HEK293 (cell line): ENCODE results near the gene YJU2.
A peak's percentile ranks its signal among the peaks of the same experiment; 100 is the strongest.

Experiments used
- BCL11A ChIP-seq: fragments of 450-650 bp; formaldehyde crosslinking; IDR thresholded peaks from 2 replicates; pipeline ENCODE4 v1.5.1; 2016; ENCODE audit warnings: low read depth, missing biosample characterization, missing genetic modification characterization
- EGR2 ChIP-seq: fragments of 450-650 bp; formaldehyde crosslinking; IDR thresholded peaks from 2 replicates; pipeline ENCODE4 v1.5.1; 2016; ENCODE audit warnings: low read depth, missing biosample characterization, missing genetic modification characterization
- GLI4 ChIP-seq: fragments of 450-650 bp; formaldehyde crosslinking; IDR thresholded peaks from 2 replicates; pipeline ENCODE4 v1.5.1; 2016; ENCODE audit warnings: missing biosample characterization, missing genetic modification characterization
- KLF1 ChIP-seq: fragments of 450-650 bp; formaldehyde crosslinking; IDR thresholded peaks from 2 replicates; pipeline ENCODE4 v1.5.1; 2016; ENCODE audit warnings: missing biosample characterization, missing genetic modification characterization
- KLF10 ChIP-seq: fragments of 450-650 bp; IDR thresholded peaks from 2 replicates; pipeline ENCODE4 v1.5.1; 2018; ENCODE audit warnings: missing biosample characterization, mild to moderate bottlenecking, missing genetic modification characterization
- KLF16 ChIP-seq: fragments of 450-650 bp; formaldehyde crosslinking; IDR thresholded peaks from 2 replicates; pipeline ENCODE4 v1.5.1; 2017; ENCODE audit warnings: missing biosample characterization, missing genetic modification characterization
- KLF7 ChIP-seq: fragments of 450-650 bp; formaldehyde crosslinking; IDR thresholded peaks from 2 replicates; pipeline ENCODE4 v1.5.1; 2016; ENCODE audit warnings: missing biosample characterization, missing genetic modification characterization, borderline replicate concordance
- MYNN ChIP-seq: fragments of 450-650 bp; formaldehyde crosslinking; IDR thresholded peaks from 2 replicates; pipeline ENCODE4 v1.5.1; 2016; ENCODE audit warnings: missing biosample characterization, missing genetic modification characterization, borderline replicate concordance
- PRDM1 ChIP-seq: fragments of 450-650 bp; formaldehyde crosslinking; IDR thresholded peaks from 2 replicates; pipeline ENCODE4; 2016; ENCODE audit warnings: missing biosample characterization, missing genetic modification characterization
- PRDM2 ChIP-seq: fragments of 450-650 bp; formaldehyde crosslinking; IDR thresholded peaks from 2 replicates; pipeline ENCODE4 v1.5.1; 2016; ENCODE audit warnings: missing biosample characterization, missing genetic modification characterization, borderline replicate concordance
- SP2 ChIP-seq: fragments of 450-650 bp; formaldehyde crosslinking; IDR thresholded peaks from 2 replicates; pipeline ENCODE4 v1.5.1; 2016; ENCODE audit warnings: missing biosample characterization, missing genetic modification characterization
- TCF7L2 ChIP-seq: IDR thresholded peaks from 2 replicates; pipeline ENCODE4 v1.6.1; 2011; ENCODE audit warnings: low read depth, mild to moderate bottlenecking, inconsistent platforms, low read length, moderate library complexity, borderline replicate concordance
- WT1 ChIP-seq: fragments of 450-650 bp; formaldehyde crosslinking; IDR thresholded peaks from 2 replicates; pipeline ENCODE4 v1.5.1; 2016; ENCODE audit warnings: missing biosample characterization, missing genetic modification characterization
- YY2 ChIP-seq: fragments of 450-650 bp; formaldehyde crosslinking; IDR thresholded peaks from 2 replicates; pipeline ENCODE4 v1.5.1; 2016; ENCODE audit warnings: missing biosample characterization, missing genetic modification characterization
- ZBTB44 ChIP-seq: fragments of 450-650 bp; IDR thresholded peaks from 2 replicates; pipeline ENCODE4 v1.5.1; 2018; ENCODE audit warnings: missing biosample characterization, mild to moderate bottlenecking, missing genetic modification characterization
- ZBTB48 ChIP-seq: fragments of 450-650 bp; formaldehyde crosslinking; IDR thresholded peaks from 2 replicates; pipeline ENCODE4 v1.5.1; 2016; ENCODE audit warnings: missing biosample characterization, missing genetic modification characterization
- ZBTB8A ChIP-seq: fragments of 450-650 bp; formaldehyde crosslinking; IDR thresholded peaks from 2 replicates; pipeline ENCODE4 v1.5.1; 2016; ENCODE audit warnings: missing biosample characterization, missing genetic modification characterization
- ZEB2 ChIP-seq: fragments of 450-650 bp; formaldehyde crosslinking; IDR thresholded peaks from 2 replicates; pipeline ENCODE4 v1.5.1; 2016; ENCODE audit warnings: missing biosample characterization, missing genetic modification characterization
- ZNF112 ChIP-seq: fragments of 450-650 bp; formaldehyde crosslinking; IDR thresholded peaks from 2 replicates; pipeline ENCODE4 v1.5.0; 2017; ENCODE audit warnings: missing biosample characterization, missing genetic modification characterization
- ZNF157 ChIP-seq: fragments of 450-650 bp; formaldehyde crosslinking; IDR thresholded peaks from 2 replicates; pipeline ENCODE4 v1.5.1; 2016; ENCODE audit warnings: missing biosample characterization, missing genetic modification characterization
- ZNF169 ChIP-seq: fragments of 450-650 bp; formaldehyde crosslinking; IDR thresholded peaks from 2 replicates; pipeline ENCODE4 v1.5.1; 2016; ENCODE audit warnings: missing biosample characterization, missing genetic modification characterization
- ZNF174 ChIP-seq: fragments of 450-650 bp; formaldehyde crosslinking; IDR thresholded peaks from 2 replicates; pipeline ENCODE4 v1.5.0; 2017; ENCODE audit warnings: missing biosample characterization, mild to moderate bottlenecking, missing genetic modification characterization
- ZNF214 ChIP-seq: fragments of 450-650 bp; formaldehyde crosslinking; IDR thresholded peaks from 2 replicates; pipeline ENCODE4 v1.5.1; 2017; ENCODE audit warnings: missing biosample characterization, mild to moderate bottlenecking, missing genetic modification characterization, borderline replicate concordance
- ZNF239 ChIP-seq: fragments of 450-650 bp; formaldehyde crosslinking; IDR thresholded peaks from 2 replicates; pipeline ENCODE4 v1.5.1; 2016; ENCODE audit warnings: missing biosample characterization, missing genetic modification characterization
- ZNF248 ChIP-seq: fragments of 450-650 bp; formaldehyde crosslinking; IDR thresholded peaks from 2 replicates; pipeline ENCODE4 v1.5.1; 2017; ENCODE audit warnings: missing biosample characterization, missing genetic modification characterization
- ZNF266 ChIP-seq: fragments of 450-650 bp; formaldehyde crosslinking; IDR thresholded peaks from 2 replicates; pipeline ENCODE4 v1.5.1; 2016; ENCODE audit warnings: missing biosample characterization, missing genetic modification characterization, low read depth
- ZNF292 ChIP-seq: fragments of 450-650 bp; formaldehyde crosslinking; IDR thresholded peaks from 2 replicates; pipeline ENCODE4 v1.5.1; 2016; ENCODE audit warnings: low read depth, missing biosample characterization, missing genetic modification characterization, borderline replicate concordance
- ZNF366 ChIP-seq: fragments of 450-650 bp; formaldehyde crosslinking; conservative IDR thresholded peaks from 2 replicates; pipeline ENCODE4 v1.5.1; 2016; ENCODE audit warnings: missing biosample characterization, missing genetic modification characterization
- ZNF404 ChIP-seq: fragments of 450-650 bp; formaldehyde crosslinking; IDR thresholded peaks from 2 replicates; pipeline ENCODE4 v1.5.1; 2017; ENCODE audit warnings: missing biosample characterization, missing genetic modification characterization
- ZNF510 ChIP-seq: fragments of 450-650 bp; formaldehyde crosslinking; IDR thresholded peaks from 2 replicates; pipeline ENCODE4 v1.5.1; 2018; ENCODE audit warnings: mild to moderate bottlenecking, missing genetic modification characterization, missing biosample characterization; ENCODE audit not compliant: insufficient replicate concordance
- ZNF560 ChIP-seq: fragments of 450-650 bp; formaldehyde crosslinking; IDR thresholded peaks from 2 replicates; pipeline ENCODE4 v1.5.1; 2017; ENCODE audit warnings: missing biosample characterization, missing genetic modification characterization, borderline replicate concordance
- ZNF571 ChIP-seq: fragments of 450-650 bp; formaldehyde crosslinking; IDR thresholded peaks from 2 replicates; pipeline ENCODE4 v1.5.0; 2017; ENCODE audit warnings: missing biosample characterization, missing genetic modification characterization
- ZNF654 ChIP-seq: fragments of 450-650 bp; formaldehyde crosslinking; IDR thresholded peaks from 2 replicates; pipeline ENCODE4 v1.5.1; 2016; ENCODE audit warnings: low read depth, missing biosample characterization, missing genetic modification characterization
- ZNF830 ChIP-seq: fragments of 450-650 bp; IDR thresholded peaks from 2 replicates; pipeline ENCODE4 v1.5.0; 2018; ENCODE audit warnings: missing biosample characterization, missing genetic modification characterization, low read depth, mild to moderate bottlenecking, moderate library complexity
- ZSCAN30 ChIP-seq: fragments of 450-650 bp; IDR thresholded peaks from 2 replicates; pipeline ENCODE4 v1.5.1; 2018; ENCODE audit warnings: missing biosample characterization, mild to moderate bottlenecking, missing genetic modification characterization, moderate library complexity

The YJU2 gene

GRCh38 chr19:4197625-4198466 is 49.0 kb upstream of the YJU2 start (continued):
- TF ChIP-seq ZNF157 (tag by site-specific recombination) (no peak), ZBTB44 (no peak), ZNF830 (no peak), KLF7 (tag by site-specific recombination) (no peak), SP2 (tag by site-specific recombination) (0 out of 2 replicates have a peak, but pooled peaks have one; percentile 14), YY2 (tag by site-specific recombination) (0 out of 2 replicates have a peak, but pooled peaks have one; percentile 30), ZNF248 (tag by site-specific recombination) (no peak), KLF16 (tag by site-specific recombination) (no peak), KLF1 (tag by site-specific recombination) (peak; percentile 53), EGR2 (tag by site-specific recombination) (no peak), ZNF366 (peak; percentile 99), PRDM1 (tag by site-specific recombination) (peak; percentile 80), ZNF169 (tag by site-specific recombination) (no peak), ZSCAN30 (tag by site-specific recombination) (no peak), BCL11A (tag by site-specific recombination) (no peak), MYNN (tag by site-specific recombination) (no peak), ZNF266 (no peak), ZBTB8A (peak; percentile 58), ZNF560 (tag by site-specific recombination) (no peak), WT1 (no peak), ZNF112 (tag by site-specific recombination) (no peak), ZNF654 (tag by site-specific recombination) (no peak), PRDM2 (tag by site-specific recombination) (no peak; the same call in 1 of the 2 replicates), TCF7L2 (no peak), ZNF174 (tag by site-specific recombination) (no peak), KLF10 (tag by site-specific recombination) (no peak), ZNF571 (tag by site-specific recombination) (no peak), ZNF292 (tag by site-specific recombination) (no peak), ZEB2 (tag by site-specific recombination) (peak; percentile 40; the same call in 1 of the 2 replicates), GLI4 (tag by site-specific recombination) (no peak), ZNF214 (tag by site-specific recombination) (no peak), ZBTB48 (tag by site-specific recombination) (no peak), ZNF510 (tag by site-specific recombination) (no peak), ZNF239 (tag by site-specific recombination) (no peak), ZNF404 (tag by site-specific recombination) (no peak)
